GM18526 (cell line): ENCODE measurements around the gene PSMB2.

ENCODE experiments used
- POLR2A ChIP-seq: IDR thresholded peaks from 3 replicates; pipeline ENCODE4 v1.6.1; 2011; ENCODE audit not compliant: insufficient read length; ENCODE audit errors: extremely low read depth

The PSMB2 gene

DNA sequence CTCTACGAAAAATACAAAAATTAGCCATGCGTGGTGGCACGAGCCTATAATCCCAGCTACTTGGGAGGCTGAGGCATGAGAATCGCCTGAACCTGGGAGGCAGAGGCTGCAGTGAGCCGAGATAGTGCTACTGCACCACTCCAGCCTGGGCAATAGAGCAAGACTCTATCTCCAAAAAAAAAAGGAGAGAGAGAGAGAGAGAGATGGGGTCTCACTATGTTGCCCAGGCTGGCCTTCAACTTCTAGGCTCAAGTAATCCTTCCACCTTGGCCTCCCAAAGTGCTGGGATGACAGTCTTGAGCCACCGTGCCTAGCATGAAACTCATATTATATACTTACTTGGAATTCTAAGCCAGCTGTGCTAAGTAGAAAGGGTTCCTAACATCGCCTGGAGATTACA is 29.7 kb downstream of the PSMB2 start:
- TF ChIP-seq POLR2A: no peak

DNA sequence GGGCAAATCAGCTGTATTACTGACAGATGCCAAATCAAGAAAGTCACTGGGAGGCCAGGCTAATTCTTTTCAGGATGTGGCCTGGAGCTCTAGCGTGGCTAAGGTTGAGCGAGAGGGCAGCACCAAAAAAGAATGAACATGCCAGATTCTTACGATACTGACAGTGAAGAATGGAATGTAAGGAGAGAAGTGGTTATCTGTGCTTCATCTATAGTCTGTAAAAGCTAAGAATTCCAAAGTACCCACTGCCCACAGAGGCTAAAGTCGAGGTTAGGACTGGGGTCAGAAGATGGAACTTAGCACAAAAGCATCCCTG is 35.5 kb downstream of the PSMB2 start:
- TF ChIP-seq POLR2A: no peak

DNA sequence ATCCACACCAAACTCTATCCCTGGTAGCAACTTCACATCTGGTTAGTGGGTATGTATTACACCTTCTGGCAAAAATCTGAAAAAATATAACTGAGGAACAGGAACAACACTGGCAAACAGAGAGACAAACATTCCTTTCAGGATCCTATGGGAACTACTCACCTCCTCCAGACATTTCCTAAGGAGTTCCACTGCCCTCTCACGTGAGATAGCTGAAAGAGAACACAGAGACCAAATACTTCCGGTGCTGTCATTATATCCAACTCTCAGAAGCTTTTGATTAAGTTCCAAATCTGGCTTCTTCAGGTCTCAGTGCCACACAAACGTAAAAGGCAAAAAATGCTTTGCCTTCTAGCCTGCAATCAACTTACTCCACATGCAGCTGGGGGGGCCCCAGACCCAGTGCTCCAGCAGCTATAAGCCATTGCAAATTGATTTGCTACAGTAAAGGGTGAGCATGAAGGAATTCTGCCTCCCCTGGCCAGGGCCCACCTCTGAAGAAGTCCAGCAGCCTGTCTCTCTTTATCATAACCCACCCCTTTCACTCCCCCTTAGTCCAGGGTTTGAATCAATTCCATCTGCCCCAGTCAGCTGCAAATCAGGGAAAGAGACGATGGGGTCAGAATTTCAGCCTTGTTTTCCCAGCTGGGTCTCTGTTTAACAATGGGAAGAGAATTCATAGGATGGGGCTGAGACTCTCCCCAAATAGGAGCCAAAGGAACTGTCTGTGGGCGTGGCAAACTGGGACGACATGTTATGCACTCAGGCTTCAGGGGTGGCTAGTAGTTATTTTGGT is 36.1 kb downstream of the PSMB2 start:
- TF ChIP-seq POLR2A: no peak

DNA sequence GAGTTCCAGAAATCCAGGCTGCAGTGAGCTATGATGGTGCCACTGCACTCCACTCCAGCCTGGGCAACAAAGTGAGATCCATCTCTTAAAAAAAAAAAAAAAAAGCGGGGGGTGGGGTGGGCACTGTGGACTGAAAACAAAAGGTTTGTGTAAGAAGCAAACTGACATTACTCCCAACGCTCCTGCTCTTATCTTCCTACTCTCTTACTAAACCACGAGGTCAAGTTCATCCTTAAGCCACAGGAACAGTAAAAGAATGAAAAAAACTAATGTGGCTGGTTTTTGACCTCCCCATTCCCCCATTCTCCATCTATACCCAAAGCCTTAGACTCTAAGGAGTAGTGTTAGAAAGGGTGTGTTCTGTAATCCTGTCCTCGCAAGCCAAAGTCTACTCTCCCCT is 37.4 kb downstream of the PSMB2 start:
- TF ChIP-seq POLR2A: no peak

DNA sequence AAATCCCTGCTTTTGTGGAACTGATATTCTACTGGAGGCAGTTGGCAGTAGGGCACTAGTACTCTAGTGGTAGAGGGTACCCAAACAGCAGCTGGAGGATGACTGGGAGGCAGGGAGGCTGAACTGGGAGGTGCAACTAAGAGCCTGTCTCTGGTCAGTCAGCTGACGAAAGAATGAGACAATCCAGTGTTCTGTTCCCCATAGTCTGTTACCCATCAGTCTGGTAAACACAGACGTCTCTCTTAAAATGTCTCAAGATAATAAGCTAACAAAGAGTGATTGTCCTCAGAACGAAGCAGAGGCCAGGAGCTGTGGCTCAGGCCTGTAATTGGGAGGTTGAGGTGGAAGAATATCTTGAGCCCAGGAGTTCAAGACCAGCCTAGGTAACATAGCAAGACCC is 37.9 kb downstream of the PSMB2 start:
- no peak for TF ChIP-seq POLR2A

DNA sequence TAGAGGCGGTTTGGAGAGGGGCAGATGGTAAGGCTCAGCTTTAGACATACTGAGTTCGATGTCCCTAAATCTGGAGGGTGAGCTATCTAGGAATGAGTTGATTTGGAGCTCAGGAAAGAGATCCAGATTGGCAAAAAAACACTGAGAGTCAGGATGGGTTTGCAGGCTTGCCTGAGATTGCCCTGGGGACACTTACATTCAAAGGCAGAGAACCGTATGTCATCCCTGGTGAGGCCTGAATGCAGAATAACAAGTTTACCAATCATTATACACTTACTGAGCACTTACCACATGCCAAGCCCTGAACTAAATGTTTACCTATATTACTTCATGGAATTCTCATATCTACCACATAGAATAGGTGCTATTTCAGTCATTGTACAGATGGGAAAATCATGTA is 40.7 kb downstream of the PSMB2 start:
- TF ChIP-seq POLR2A: no peak

DNA sequence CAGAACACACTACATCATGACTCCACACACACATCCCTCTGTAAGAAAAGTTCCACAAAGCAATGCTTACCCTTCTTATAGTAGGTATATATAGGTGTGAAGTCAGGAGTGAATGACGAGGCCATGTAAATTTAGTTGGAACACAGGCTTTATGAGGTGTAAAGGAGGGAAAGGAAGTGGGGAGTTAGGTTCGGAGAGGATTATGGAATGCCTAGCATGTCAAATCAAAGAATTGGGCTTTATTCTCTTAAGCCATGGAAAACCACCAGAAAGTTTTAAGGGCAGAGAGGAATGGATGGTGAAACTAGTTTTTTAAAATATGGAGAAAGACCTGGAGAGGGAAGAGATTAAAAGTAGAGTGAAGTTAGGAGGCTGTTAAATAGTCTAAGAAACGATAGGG is 41.9 kb downstream of the PSMB2 start:
- TF ChIP-seq POLR2A: no peak

DNA sequence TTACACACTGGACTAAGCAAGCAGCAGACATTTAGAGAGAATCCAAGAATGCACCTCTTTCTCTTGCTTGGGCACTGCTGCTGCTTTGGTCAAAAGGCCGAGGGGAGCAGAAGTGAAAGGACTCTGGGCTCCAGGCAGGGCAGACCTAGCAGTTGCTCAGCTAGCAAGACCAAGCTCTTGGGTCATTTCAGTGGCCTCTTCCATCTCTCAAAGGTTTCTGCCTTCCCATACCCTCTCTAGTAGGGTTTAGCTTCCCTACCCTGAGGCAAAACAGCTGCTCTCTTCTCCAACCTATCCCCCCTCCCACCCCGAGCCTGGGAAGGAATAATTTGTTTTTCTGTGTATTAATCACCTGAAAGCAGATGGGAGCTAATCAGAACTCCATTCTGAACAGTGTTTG is 42.4 kb downstream of the PSMB2 start:
- TF ChIP-seq POLR2A: no peak

DNA sequence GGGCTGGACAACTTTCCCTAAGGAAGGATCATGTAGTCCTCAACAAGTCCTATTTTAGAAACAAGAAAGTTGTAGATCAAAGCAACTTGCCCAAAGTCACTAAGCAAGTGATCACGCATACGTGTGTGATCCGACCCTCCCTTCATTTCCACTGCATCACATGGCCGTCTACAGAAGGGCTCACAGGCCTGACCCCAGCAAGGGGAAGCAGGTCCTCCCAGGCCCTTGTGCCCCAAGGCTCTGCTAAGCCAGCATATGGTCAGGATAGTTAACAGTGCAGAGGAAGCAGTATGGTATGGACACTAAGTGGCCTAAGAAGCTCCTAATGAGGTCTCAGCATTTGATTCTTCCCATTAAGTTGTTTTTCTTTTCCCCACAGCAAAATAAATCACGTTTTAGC is 43.5 kb downstream of the PSMB2 start:
- TF ChIP-seq POLR2A: no peak

DNA sequence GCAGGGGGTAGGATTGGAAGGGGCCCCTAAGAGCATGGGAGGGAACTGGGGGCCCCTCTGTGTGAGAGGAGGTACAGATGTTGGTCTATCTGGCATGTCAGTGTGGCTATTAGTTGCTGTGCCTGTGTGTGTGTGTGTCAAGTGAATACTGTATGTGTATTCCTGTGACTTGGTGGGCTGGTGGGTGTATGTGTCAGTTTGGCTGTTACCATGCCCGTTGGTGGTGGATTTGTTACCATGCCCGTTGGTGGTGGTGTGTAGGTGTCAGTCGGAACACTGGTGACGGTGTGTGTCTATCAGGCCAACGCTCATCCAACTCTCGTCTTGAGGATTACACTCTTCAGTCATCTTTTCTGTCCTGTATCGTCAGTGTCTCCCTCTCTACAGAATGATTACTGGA is 45.6 kb downstream of the PSMB2 start:
- no peak for TF ChIP-seq POLR2A

DNA sequence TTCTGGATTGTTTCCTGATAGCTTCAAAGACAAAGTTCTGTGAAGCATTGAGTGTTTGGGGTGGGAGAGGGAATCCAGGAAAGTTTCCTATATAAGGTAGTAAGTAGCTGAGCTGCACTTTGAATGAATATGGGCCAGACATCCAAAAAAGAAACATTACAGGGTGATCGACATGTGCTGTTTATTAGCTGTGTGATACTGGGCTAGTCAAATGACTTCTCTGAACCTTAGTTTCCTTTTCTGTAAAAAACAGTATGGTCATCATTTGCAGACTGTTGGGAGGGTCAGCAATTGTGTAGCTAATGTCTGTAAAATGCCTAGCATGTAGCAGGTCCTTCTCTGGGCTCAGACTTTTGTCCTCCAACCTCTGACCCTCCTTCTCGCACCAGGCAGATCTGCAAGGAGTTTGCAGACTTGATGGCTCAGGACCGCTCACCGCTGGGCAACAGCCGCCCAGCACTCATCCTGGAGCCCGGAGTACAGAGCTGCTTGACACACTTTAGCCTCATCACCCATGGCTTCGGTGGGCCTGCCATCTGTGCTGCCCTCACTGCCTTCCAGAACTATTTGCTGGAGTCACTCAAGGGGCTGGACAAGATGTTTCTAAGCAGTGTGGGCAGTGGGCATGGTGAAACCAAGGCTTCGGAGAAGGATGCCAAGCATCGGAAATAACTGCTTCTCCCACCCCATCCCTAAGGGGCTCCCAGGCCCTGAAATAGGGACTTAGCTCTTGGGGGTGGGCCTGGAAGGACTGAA is 47.1 kb downstream of the PSMB2 start:
- no peak for TF ChIP-seq POLR2A

DNA sequence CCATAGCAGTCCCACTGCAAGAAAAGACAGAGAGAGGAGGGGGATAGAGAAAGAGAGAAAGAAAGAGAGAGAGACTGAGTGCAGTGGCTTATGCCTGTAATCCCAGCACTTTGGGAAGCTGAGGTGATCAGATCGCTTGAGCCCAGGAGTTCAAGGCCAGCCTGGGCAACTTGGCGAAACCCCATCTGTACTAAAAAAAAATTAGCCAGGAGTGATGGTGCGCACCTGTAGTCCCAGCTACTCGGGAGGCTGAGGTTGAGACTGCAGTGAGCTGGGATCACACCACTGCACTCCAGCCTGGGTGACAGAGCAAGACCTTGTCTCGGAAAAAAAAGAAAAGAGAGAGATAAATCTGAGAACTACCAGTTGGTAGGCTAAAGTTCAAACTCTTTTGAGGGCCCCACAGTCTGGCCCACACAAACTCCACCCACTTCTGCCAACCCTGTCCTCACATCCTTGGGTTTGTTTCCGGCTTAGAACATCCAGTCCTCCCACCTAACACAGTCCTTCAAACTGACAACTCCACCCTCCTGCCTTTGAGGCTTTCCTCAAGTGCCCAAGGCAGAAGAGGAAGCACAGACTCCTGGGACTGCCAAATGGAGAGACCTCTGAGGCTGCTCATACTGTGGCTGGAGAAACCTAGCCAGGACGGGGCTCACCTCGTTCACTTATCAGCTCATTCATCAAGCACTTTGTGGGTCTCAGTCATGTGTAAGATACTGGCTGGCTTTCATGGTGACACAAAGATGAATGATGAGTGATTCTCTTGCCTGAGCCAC is 48.1 kb downstream of the PSMB2 start:
- TF ChIP-seq POLR2A: no peak

DNA sequence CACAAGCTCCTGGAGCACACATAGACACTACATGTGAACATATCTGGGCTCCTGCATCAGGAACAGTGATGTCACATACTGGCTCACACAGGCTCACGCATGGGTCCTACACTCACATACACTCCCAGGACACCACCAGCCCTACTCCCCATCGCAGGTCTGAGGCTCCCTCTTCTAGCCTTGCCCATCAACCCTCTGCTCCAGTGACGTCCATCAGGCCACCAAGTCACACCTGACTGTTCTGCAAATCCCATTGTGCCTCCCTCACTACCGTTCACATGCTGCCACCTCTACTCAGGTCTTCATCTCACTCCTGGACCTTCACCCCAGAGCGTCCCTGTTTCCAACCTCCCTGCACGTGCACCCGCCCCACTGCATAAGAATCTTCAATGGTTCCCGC is 50.1 kb downstream of the PSMB2 start:
- no peak for TF ChIP-seq POLR2A

DNA sequence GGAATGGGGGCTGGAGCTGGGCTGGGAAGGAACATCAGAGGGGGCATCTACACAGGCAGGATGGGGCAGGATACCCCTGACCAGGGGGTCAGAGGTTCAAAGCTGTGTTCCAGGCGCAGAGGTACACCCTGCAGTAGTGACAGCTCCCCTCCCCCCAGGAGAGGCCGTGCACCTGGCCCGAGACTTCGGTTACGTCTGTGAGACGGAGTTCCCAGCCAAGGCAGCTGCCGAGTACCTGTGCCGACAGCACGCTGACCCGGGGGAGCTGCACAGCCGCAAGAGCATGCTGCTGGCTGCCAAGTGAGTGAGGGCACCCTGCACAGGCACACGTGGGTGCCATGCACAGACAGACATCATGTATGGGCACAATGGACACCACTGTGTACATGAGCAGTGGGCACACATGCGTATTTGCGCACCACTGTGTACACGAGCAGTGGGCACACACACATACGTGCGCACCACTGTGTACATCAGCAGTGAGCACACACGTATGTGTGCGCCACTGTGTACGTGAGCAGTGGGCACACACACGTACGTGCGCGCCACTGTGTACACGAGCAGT is 50.8 kb downstream of the PSMB2 start:
- no peak for TF ChIP-seq POLR2A

DNA sequence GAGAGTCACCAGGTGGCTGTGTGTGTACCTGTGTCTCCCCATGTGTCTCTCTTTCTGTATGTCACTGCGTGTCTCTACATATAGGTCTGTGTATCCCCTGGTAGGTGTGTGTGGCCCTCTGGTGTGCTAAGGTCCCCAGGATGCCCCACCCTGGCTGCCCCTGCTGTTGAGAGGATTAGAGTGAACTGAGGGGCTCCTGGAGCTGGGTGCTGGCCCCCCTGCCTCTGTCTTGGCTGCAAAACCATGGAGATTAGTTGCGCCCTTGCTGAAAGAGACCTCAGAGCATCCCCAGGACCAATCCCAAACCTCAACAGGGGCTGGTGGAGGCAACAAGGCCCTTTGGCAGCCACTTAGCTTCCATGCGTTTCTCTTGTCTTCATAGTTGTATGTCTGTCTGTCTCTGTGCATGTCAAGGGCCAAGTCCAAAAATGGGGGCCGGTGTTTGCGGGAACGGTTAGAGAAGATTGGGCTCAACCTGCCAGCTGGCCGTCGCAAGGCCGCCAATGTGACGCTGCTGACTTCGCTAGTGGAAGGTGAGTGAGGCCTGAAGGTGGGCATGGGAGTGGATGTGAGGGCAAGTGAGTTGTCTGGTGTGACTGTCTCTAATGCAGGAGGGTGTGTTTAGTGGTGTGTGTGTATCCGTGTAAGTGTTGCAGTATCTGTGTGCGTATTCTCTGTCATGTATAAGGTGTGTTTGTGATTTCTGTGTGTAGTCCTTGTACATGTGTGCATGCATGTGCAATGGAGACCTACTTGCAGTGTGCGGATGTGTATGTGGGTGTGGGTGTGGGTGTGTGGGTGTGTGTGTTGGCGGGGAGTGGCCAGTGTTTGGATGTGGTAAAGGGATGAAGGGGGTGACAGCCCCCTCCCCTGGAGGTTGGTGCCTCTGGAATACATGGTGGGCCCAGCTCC is 51.6 kb downstream of the PSMB2 start:
- no peak for TF ChIP-seq POLR2A
